ENCODE measurements around the gene BCAT1.

BCAT1 gene

DNA sequence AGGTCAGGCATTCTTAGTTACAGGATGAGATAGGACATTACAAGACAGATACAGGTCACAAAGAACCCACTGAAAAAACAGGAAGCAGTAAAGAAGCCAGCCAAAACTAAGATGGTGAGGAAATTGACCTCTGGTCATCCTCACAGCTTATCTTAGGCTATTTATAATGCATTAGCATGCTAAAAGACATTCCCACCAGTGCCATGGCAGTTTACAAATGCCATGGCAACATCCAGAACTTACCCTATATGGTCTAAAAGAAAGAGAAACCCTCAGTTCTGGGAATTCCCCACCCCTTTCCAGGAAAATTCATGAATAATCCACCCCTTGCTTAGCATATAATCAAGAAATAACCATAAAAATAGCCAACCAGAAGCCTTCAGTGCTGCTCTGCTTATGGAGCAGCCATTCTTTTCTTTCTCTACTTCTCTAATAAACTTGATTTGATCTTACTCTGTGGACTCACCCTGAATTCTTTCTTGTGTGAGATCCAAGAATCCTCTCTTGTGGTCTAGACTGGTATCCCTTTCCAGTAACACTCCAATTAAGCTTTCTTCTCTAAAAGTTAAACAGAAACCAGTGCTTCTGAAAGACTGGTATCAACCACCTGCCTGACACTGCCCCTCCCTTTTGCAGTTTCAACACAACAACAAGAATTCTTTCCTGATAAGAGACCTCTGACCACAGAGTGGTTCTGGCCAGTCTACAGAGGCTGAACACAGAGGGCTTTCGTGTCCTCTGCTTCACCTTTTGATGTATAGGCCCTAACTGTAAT is 86.9 kb downstream of the BCAT1 start:
- H3K4ac ChIP-seq (ENCODE audit: low read length), result no peak overlapping the region
- peaks cover 7% of the 10 kb centered on the region in 2 donors for H3K4me1 ChIP-seq (ENCODE audit: control insufficient read depth in 2 of 2, insufficient read depth in 1 of 2, low read depth in 1 of 2, low read length in 2 of 2)
- no peak overlapping the region for H3K4me2 ChIP-seq (ENCODE audit: insufficient read depth, low read length, poor library complexity, severe bottlenecking)
- H3K14ac ChIP-seq (ENCODE audit: low read length), result no peak overlapping the region
- no peak overlapping the region for H2BK5ac ChIP-seq (ENCODE audit: low read length)
- no peak overlapping the region for H2BK12ac ChIP-seq (ENCODE audit: low read length)
- no peak overlapping the region for H2BK120ac ChIP-seq (ENCODE audit: low read depth, low read length)
- no peak for DNase-seq (ENCODE audit: low spot score)
- no peak overlapping the region for H4K91ac ChIP-seq (ENCODE audit: low read depth, low read length, poor library complexity)
- H4K8ac ChIP-seq (ENCODE audit: low read depth, low read length), result no peak overlapping the region
- peaks cover 24 to 82% of the 10 kb centered on the region in 2 donors for H3K36me3 ChIP-seq (replicated peaks in 1 of 2; ENCODE audit: control insufficient read depth in 2 of 2, insufficient read depth in 2 of 2, low read length in 2 of 2)
- no peak overlapping the region for H2AK5ac ChIP-seq (ENCODE audit: low read depth, low read length)
- no peak overlapping the region for H3K23ac ChIP-seq (ENCODE audit: low read depth, low read length, poor library complexity)
- H3K27ac ChIP-seq (replicated peaks; ENCODE audit: low read length), result no peak overlapping the region
- no peak overlapping the region for H2BK15ac ChIP-seq (ENCODE audit: low read length)
- H3K9me3 ChIP-seq (replicated peaks in 1 of 2; ENCODE audit: control insufficient read depth in 2 of 2, insufficient read depth in 1 of 2, low read depth in 1 of 2, low read length in 2 of 2), result peaks cover 15 to 59% of the 10 kb centered on the region in 2 donors
- no peak overlapping the region for H3K4me3 ChIP-seq (ENCODE audit: low read length in 2 of 2)
- H3K79me1 ChIP-seq (ENCODE audit: low read depth, low read length), result no peaks in the 10 kb centered on the region
- H3K9ac ChIP-seq (ENCODE audit: low read depth, low read length, poor library complexity), result no peak overlapping the region
- H3K27me3 ChIP-seq (ENCODE audit: control insufficient read depth in 3 of 3, insufficient read depth in 3 of 3, low read depth in 1 of 3, low read length in 3 of 3), result no peaks in the 10 kb centered on the region
- no peak overlapping the region for H3K18ac ChIP-seq (ENCODE audit: low read length)
- H2AFZ ChIP-seq (ENCODE audit: low read length), result no peak overlapping the region
- WGBS, 2 donors (ENCODE audit: extremely low coverage in 2 of 2, insufficient read length in 2 of 2, insufficient replicate concordance in 1 of 2), result no CpG with 5 or more reads among the region's 1 CpG

- H3K27me3 ChIP-seq (ENCODE audit: control insufficient read depth in 3 of 3, insufficient read depth in 3 of 3, low read depth in 1 of 3, low read length in 3 of 3), result no peaks in the 10 kb centered on the region
- H3K4me3 ChIP-seq (ENCODE audit: low read length in 2 of 2), result no peak overlapping the region
- no peak overlapping the region for H2AFZ ChIP-seq (ENCODE audit: low read length)
- H3K4ac ChIP-seq (ENCODE audit: low read length), result no peak overlapping the region
- no peak overlapping the region for H3K27ac ChIP-seq (replicated peaks; ENCODE audit: low read length)
- no peak overlapping the region for H4K91ac ChIP-seq (ENCODE audit: low read depth, low read length, poor library complexity)
- no peak overlapping the region for H4K8ac ChIP-seq (ENCODE audit: low read depth, low read length)
- no peak overlapping the region for H3K14ac ChIP-seq (ENCODE audit: low read length)
- no peak overlapping the region for H2BK12ac ChIP-seq (ENCODE audit: low read length)
- DNase-seq (ENCODE audit: low spot score), result no peak
- no peak overlapping the region for H2BK5ac ChIP-seq (ENCODE audit: low read length)
- no peak overlapping the region for H3K9ac ChIP-seq (ENCODE audit: low read depth, low read length, poor library complexity)
- H2BK120ac ChIP-seq (ENCODE audit: low read depth, low read length), result no peak overlapping the region
- no peaks in the 10 kb centered on the region for H3K79me1 ChIP-seq (ENCODE audit: low read depth, low read length)
- no peak overlapping the region for H2AK5ac ChIP-seq (ENCODE audit: low read depth, low read length)
- H3K23ac ChIP-seq (ENCODE audit: low read depth, low read length, poor library complexity), result no peak overlapping the region
- H3K9me3 ChIP-seq (replicated peaks in 1 of 2; ENCODE audit: control insufficient read depth in 2 of 2, insufficient read depth in 1 of 2, low read depth in 1 of 2, low read length in 2 of 2), result peaks cover 18 to 69% of the 10 kb centered on the region in 2 donors
- no peak overlapping the region for H3K18ac ChIP-seq (ENCODE audit: low read length)
- peaks cover 25 to 85% of the 10 kb centered on the region in 2 donors for H3K36me3 ChIP-seq (replicated peaks in 1 of 2; ENCODE audit: control insufficient read depth in 2 of 2, insufficient read depth in 2 of 2, low read length in 2 of 2)
- H3K4me2 ChIP-seq (ENCODE audit: insufficient read depth, low read length, poor library complexity, severe bottlenecking), result no peak overlapping the region
- H3K4me1 ChIP-seq (ENCODE audit: control insufficient read depth in 2 of 2, insufficient read depth in 1 of 2, low read depth in 1 of 2, low read length in 2 of 2), result peaks cover 7% of the 10 kb centered on the region in 2 donors
- no peak overlapping the region for H2BK15ac ChIP-seq (ENCODE audit: low read length)
Observed at GRCh38 chr12:24860546-24860945, 88.4 kb downstream of the BCAT1 start.

DNA sequence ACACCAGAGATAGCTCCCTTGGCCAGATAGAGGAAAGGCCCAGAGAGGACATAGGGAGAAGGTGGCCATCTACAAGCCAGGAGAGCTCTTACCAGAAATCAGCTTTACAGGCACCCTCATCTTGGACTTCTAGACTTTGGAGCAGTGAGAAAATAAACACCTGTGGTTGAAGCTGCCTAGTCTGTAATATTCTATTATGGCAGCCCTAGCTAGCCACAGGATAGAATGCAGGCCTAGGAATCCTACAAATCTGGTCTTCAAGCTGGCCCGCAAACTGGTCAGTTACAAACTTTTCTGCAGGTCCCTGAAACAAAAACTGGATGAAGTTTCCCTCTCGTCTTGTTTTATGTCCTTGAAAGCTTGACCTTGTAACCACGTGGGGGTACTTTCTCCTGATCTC is 92.4 kb downstream of the BCAT1 start:
- Histone ChIP-seq H3K4me1 (ENCODE audit: control insufficient read depth in 2 of 2, insufficient read depth in 1 of 2, low read depth in 1 of 2, low read length in 2 of 2) (no peaks in the 10 kb centered on the region), H3K9me3 (replicated peaks in 1 of 2; ENCODE audit: control insufficient read depth in 2 of 2, insufficient read depth in 1 of 2, low read depth in 1 of 2, low read length in 2 of 2) (peaks cover 14 to 60% of the 10 kb centered on the region in 2 donors), H4K91ac (ENCODE audit: low read depth, low read length, poor library complexity) (no peak overlapping the region), H4K8ac (ENCODE audit: low read depth, low read length) (no peak overlapping the region), H2BK15ac (ENCODE audit: low read length) (no peak overlapping the region), H3K27ac (replicated peaks; ENCODE audit: low read length) (no peak overlapping the region), H3K18ac (ENCODE audit: low read length) (no peak overlapping the region), H3K4me3 (ENCODE audit: low read length in 2 of 2) (no peak overlapping the region), H3K27me3 (ENCODE audit: control insufficient read depth in 3 of 3, insufficient read depth in 3 of 3, low read depth in 1 of 3, low read length in 3 of 3) (no peaks in the 10 kb centered on the region), H3K9ac (ENCODE audit: low read depth, low read length, poor library complexity) (no peak overlapping the region), H3K4me2 (ENCODE audit: insufficient read depth, low read length, poor library complexity, severe bottlenecking) (no peak overlapping the region), H2AK5ac (ENCODE audit: low read depth, low read length) (no peak overlapping the region), H3K23ac (ENCODE audit: low read depth, low read length, poor library complexity) (no peak overlapping the region), H2AFZ (ENCODE audit: low read length) (no peak overlapping the region), H2BK12ac (ENCODE audit: low read length) (no peak overlapping the region), H3K36me3 (replicated peaks in 1 of 2; ENCODE audit: control insufficient read depth in 2 of 2, insufficient read depth in 2 of 2, low read length in 2 of 2) (peaks cover 14 to 63% of the 10 kb centered on the region in 2 donors), H3K4ac (ENCODE audit: low read length) (no peak overlapping the region), H3K79me1 (ENCODE audit: low read depth, low read length) (no peaks in the 10 kb centered on the region), H2BK5ac (ENCODE audit: low read length) (no peak overlapping the region), H3K14ac (ENCODE audit: low read length) (no peak overlapping the region), H2BK120ac (ENCODE audit: low read depth, low read length) (no peak overlapping the region)
- no CpG with 5 or more reads among the region's 3 CpGs for WGBS, 2 donors (ENCODE audit: extremely low coverage in 2 of 2, insufficient read length in 2 of 2, insufficient replicate concordance in 1 of 2)
- no peak for DNase-seq (ENCODE audit: low spot score)

DNA sequence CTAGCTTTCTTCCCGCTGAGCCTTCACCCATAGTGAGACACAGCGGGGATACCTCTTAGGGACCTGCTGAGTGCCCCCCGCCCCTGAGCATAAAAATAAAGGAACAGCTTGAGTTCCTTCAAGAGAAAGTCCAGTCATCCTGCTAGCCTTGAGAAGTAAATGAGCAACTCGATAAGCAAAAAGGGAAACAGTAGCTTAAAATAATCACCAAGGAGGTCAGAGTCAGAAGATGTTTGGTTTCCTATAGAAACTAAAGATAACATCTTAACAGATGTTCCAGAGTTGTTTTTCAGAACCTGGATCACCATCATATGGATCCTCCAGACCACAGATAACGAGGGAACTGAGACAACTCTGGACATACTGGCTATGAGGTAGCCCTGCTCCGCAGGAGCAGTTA is 94.0 kb downstream of the BCAT1 start:
- no peak overlapping the region for H2BK5ac ChIP-seq (ENCODE audit: low read length)
- no peaks in the 10 kb centered on the region for H3K27me3 ChIP-seq (ENCODE audit: control insufficient read depth in 3 of 3, insufficient read depth in 3 of 3, low read depth in 1 of 3, low read length in 3 of 3)
- H3K4ac ChIP-seq (ENCODE audit: low read length), result no peak overlapping the region
- no peak overlapping the region for H3K27ac ChIP-seq (replicated peaks; ENCODE audit: low read length)
- H2AFZ ChIP-seq (ENCODE audit: low read length), result no peak overlapping the region
- H3K9me3 ChIP-seq (replicated peaks in 1 of 2; ENCODE audit: control insufficient read depth in 2 of 2, insufficient read depth in 1 of 2, low read depth in 1 of 2, low read length in 2 of 2), result peaks cover 11 to 44% of the 10 kb centered on the region in 2 donors
- no peak overlapping the region for H4K8ac ChIP-seq (ENCODE audit: low read depth, low read length)
- H3K36me3 ChIP-seq (replicated peaks in 1 of 2; ENCODE audit: control insufficient read depth in 2 of 2, insufficient read depth in 2 of 2, low read length in 2 of 2), result peaks cover 15 to 68% of the 10 kb centered on the region in 2 donors
- H4K91ac ChIP-seq (ENCODE audit: low read depth, low read length, poor library complexity), result no peak overlapping the region
- H3K23ac ChIP-seq (ENCODE audit: low read depth, low read length, poor library complexity), result no peak overlapping the region
- no peak overlapping the region for H3K4me2 ChIP-seq (ENCODE audit: insufficient read depth, low read length, poor library complexity, severe bottlenecking)
- H3K4me3 ChIP-seq (ENCODE audit: low read length in 2 of 2), result no peak overlapping the region
- H2AK5ac ChIP-seq (ENCODE audit: low read depth, low read length), result no peak overlapping the region
- H2BK120ac ChIP-seq (ENCODE audit: low read depth, low read length), result no peak overlapping the region
- WGBS, 2 donors (ENCODE audit: extremely low coverage in 2 of 2, insufficient read length in 2 of 2, insufficient replicate concordance in 1 of 2), result no CpG with 5 or more reads among the region's 6 CpGs
- H2BK15ac ChIP-seq (ENCODE audit: low read length), result no peak overlapping the region
- no peak overlapping the region for H2BK12ac ChIP-seq (ENCODE audit: low read length)
- no peak overlapping the region for H3K9ac ChIP-seq (ENCODE audit: low read depth, low read length, poor library complexity)
- H3K14ac ChIP-seq (ENCODE audit: low read length), result no peak overlapping the region
- no peak overlapping the region for H3K18ac ChIP-seq (ENCODE audit: low read length)
- H3K79me1 ChIP-seq (ENCODE audit: low read depth, low read length), result no peaks in the 10 kb centered on the region
- H3K4me1 ChIP-seq (ENCODE audit: control insufficient read depth in 2 of 2, insufficient read depth in 1 of 2, low read depth in 1 of 2, low read length in 2 of 2), result no peaks in the 10 kb centered on the region
- no peak for DNase-seq (ENCODE audit: low spot score)

Measured in neuronal stem cell (in vitro differentiated cells).